Measurements from ENCODE around the gene OR4D2.
A peak's percentile ranks its signal among the peaks of the same experiment; 100 is the strongest.

Gene OR4D2

GRCh38 chr17:58170622-58171021 lies 3.8 kb downstream of the OR4D2 start:
- in situ Hi-C loops (cut with MboI; ENCODE audit: low sequenced_read_pairs, unreplicated experiment), result no loop called here
- DNase-seq (ENCODE audit: low spot score), result no peak
- no peak for TF ChIP-seq CTCF (IDR thresholded peaks at IDR 0.05; ENCODE audit: borderline replicate concordance, control extremely low read depth, extremely low read depth, insufficient read depth, missing control alignments)

- TF ChIP-seq CTCF (IDR thresholded peaks at IDR 0.05; ENCODE audit: borderline replicate concordance, control extremely low read depth, extremely low read depth, insufficient read depth, missing control alignments), result peak; percentile 31
- DNase-seq (ENCODE audit: low spot score), result peak; percentile 54
- in situ Hi-C loops (cut with MboI; ENCODE audit: low sequenced_read_pairs, unreplicated experiment), result no loop called here
These were observed 5.7 kb downstream of the OR4D2 start for GRCh38 chr17:58172369-58173071.

GRCh38 chr17:58174871-58175270 lies 8.1 kb downstream of the OR4D2 start:
- DNase-seq (ENCODE audit: low spot score), result no peak
- in situ Hi-C loops (cut with MboI; ENCODE audit: low sequenced_read_pairs, unreplicated experiment), result no loop called here
- TF ChIP-seq CTCF (IDR thresholded peaks at IDR 0.05; ENCODE audit: borderline replicate concordance, control extremely low read depth, extremely low read depth, insufficient read depth, missing control alignments), result no peak

GRCh38 chr17:58176200-58176599 lies 9.4 kb downstream of the OR4D2 start:
- no peak for TF ChIP-seq CTCF (IDR thresholded peaks at IDR 0.05; ENCODE audit: borderline replicate concordance, control extremely low read depth, extremely low read depth, insufficient read depth, missing control alignments)
- in situ Hi-C loops (cut with MboI; ENCODE audit: low sequenced_read_pairs, unreplicated experiment), result no loop called here
- no peak for DNase-seq (ENCODE audit: low spot score)

GRCh38 chr17:58181796-58182195 lies 15.0 kb downstream of the OR4D2 start:
- in situ Hi-C loops (cut with MboI; ENCODE audit: low sequenced_read_pairs, unreplicated experiment), result no loop called here
- no peak for TF ChIP-seq CTCF (IDR thresholded peaks at IDR 0.05; ENCODE audit: borderline replicate concordance, control extremely low read depth, extremely low read depth, insufficient read depth, missing control alignments)
- no peak for DNase-seq (ENCODE audit: low spot score)

- TF ChIP-seq CTCF (IDR thresholded peaks at IDR 0.05; ENCODE audit: borderline replicate concordance, control extremely low read depth, extremely low read depth, insufficient read depth, missing control alignments), result no peak
- no peak for DNase-seq (ENCODE audit: low spot score)
- in situ Hi-C loops (cut with MboI; ENCODE audit: low sequenced_read_pairs, unreplicated experiment), result no loop called here
These were observed 16.7 kb downstream of the OR4D2 start for GRCh38 chr17:58183514-58183913.

Measured in GM13976 (cell line).